Activated T-helper 9 cell treated with anti-CD3 and anti-CD28 coated beads, Interleukin-2, amount 50 U/mL, for 16 hours (primary cell): Measurements from ENCODE around the gene TRIM41.
"Not testable (repeated sequence)": the region's sequence is repeated elsewhere in the genome, so short reads cannot be mapped to it uniquely, and the experiment has no call there.

Experiments
- DNase-seq: peaks from one replicate; pipeline ENCODE4 v3.0.0-alpha.2; 2020; ENCODE audit warnings: low read depth

TRIM41 gene

DNA sequence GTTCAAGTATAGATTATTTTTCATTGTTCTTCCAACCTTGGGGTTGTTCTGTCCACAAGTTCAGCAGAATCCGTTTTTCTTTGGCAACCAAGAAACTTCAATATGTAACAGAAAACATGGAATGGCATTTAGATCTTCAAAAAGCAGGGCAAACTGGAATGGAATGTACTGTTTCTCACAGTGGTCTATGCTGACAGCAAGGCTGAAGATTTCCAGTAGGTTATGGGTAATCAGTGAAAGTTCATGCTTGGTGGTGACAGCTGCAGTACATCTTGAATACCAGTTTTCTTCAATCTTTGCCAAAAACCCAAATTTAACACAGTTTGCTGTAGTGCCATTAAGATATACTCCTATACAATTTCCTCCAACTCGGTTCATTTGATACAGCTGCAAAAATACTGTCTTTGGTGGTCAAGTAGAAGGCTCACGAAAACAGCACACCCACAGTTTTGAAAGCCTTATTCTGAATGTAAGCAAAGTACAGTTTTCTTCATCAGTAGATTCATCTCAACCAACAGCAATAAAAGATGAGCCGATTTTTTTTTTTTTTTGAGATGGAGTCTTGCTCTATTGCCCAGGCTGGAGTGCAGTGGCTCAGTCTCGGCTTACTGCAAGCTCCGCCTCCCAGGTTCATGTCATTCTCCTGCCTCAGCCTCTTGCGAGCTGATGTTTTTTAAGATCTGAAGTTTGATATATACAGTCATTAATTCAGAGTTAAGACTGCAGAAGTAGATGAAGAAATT is 32.9 kb downstream of the TRIM41 start:
- DNase-seq: no peak

DNA sequence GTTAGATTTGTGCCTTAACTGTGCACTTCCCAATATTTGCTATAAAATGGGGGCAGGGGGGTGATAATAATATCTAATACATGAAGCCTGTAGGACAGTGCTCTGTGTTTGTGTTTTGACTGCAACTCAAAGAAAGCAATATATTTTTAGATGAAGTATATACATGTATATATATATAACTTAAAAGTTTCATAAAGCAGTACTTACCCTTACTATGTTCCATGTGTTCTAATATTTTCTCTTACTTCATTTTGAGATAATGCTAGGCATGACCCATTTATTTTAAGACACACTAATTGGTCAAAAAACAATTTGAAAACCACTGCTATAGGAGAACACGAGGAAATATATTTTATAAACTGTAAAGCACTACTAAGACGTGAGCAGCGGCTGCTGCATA is 35.5 kb downstream of the TRIM41 start:
- DNase-seq: no peak

DNA sequence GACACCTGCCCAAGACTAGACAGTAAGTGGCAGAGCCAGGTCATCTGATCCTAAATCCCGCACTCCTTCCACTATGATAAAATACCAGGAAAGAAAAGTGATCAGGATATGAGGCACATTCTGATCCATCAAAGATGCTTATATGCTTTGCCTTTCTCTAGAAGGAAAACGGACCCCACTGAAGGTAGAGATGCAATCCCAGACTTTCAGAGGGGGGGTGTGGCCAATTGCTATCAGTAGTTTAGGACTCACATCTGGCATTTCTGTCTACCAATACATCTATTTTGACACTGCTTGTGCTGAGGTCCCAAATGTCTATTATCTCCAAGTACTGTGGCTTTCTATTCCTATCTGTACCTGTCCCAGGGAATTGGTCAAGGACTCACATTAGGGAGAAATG is 36.2 kb downstream of the TRIM41 start:
- no peak for DNase-seq

DNA sequence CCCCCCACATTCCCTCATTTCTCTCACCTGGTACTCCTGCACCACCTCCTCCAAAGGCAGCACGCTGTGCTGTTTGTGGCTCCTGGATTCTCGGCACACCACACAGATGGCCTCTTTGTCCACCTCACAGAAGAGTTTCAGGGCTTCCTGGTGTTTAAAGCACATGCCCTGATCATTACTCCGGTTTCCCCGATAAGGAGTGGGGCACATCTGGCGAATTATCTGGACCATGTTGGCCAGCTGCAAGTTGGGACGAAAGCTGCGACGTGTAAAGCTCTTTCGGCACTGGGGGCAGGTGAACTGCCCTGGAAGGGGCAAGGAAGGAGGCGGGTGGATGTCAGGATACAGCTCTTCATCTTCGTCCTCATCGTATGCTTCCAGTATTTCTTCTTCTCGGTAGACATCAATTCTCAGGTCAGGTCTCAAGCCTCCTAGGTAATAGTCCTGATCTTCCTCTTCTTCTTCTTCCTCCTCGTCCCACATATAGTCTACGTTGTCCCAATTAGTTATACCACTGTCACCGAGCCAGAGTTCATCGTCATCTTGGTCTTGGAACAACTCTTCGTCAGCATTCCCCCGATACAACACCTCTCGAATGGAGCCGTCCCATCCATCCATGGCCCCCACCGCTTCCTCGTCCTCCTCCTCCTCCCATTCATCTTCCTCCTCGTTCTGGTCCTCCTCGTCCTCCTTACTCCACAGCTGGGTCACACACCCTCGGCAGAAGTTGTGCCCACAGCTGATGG is 37.1 kb downstream of the TRIM41 start:
- DNase-seq: no peak

DNA sequence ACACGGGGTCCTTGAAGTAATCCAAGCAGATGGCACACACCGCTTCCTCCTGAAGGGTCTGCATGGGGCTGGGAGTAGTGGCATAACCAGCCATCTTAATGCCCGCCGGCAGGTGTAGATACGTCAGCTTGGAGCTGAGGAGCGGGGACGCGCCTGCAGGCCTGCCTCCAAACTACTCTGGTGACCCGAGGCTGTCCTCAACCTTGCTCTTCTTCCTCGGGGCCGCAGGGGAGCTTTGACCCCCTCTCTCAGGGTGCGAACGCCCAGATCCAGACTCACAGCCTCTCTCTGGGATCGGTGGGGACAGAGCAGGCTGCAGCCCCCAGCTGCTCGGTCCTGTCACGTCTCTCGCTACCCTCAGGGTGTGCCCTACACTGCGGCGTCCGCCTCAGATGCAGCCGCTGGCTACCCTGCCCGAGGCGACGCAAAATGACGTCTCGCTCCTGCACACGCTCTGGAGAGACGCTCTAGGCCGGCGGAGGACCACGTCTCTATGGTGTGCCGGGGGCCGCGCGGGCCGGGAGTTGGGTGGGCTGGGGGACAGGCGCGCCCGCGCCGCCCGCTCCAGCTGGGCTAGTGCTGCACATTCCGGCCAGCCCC is 37.7 kb downstream of the TRIM41 start, which contains the start of gene TRIM52:
Gene TRIM52 (minus strand): TSS at position 424 of the 600 bp plus-strand sequence. CDS start 330 bp downstream, at position 94.
- DNase-seq: peak; percentile 84

DNA sequence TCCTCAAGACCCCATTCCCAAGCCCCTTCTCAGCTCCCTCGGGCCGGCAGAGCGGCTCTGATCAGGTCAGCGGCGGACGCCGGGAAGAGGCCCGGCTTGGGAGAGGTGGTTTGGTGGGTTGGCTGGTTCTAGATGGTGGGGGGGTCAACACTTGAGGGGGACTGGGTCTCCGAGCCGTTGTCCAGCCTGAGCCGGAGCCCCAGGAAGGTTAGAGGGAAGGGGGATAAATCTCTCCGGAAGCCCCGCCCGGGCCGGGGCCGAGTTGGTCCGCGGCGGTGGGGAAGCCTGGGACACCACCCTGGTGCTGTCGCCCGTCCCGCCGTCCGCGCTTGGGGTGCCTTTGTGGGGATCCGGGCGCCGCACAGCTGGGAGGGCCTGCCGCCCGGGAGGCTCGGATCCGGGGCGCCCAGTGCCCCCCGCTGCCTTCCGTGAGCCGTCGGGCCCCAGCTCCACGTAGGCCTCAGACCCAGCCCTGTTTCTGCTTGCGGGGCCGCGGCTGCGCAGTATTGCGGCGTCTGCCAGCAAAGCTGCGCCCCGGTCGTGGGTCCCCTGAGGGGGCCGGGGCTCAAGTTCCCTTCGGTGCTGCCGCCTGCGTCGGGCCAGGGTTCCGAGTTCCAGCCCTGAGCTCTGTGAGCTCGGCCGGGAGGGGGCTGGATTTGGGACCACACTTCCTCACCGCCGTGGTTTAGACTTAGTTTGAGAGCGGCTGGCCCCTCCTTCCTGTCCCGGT is 38.4 kb downstream of the TRIM41 start:
- DNase-seq: peak; percentile 56

DNA sequence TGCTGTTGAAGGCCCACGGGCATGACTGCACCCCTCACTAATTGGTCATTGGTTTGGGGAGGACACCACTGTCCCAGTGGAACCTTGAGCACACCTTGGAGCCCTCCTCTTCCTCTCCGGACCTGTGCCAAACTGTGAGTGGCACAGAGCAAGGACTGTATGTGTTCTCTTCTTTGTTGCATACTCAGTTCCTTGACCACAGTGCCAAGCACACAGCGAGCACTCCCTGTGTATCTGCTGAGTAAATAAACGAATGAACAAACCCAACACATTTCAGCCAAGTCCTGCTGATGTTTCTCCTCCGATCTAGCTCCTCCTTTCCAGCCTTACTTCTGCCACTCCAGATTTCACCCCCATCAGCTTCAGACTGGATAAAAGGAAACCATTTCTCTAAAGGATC is 40.6 kb downstream of the TRIM41 start:
- DNase-seq: no peak

DNA sequence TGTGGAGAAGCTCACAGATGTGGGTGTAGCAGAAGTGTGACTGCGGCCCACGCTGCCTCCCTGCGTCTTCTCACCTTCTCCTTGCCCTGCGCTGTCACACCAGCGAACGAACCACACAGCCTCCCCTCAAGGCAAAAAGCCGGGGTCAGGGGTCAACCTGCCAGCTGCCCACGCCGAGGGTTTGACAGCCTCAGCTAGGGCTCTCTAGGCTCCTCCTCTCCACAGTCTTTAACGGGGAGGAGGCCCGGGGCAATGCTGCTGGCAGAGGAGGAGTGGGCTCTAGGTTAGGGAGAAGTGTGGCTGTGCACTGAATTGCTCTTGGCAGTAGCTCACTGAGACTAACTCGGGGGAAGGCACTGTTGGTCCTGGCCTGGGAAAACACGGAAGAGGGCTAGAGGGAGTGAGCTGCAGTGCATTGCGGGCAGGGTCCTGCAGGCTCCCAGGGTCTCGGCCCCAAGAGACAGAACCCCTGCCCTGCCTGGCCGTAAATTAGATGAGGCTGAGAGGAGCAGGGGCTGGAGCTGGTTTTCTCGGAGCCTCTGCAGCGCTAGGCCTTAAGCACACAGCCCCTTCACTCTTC is 42.1 kb downstream of the TRIM41 start:
- peak; percentile 17 for DNase-seq

DNA sequence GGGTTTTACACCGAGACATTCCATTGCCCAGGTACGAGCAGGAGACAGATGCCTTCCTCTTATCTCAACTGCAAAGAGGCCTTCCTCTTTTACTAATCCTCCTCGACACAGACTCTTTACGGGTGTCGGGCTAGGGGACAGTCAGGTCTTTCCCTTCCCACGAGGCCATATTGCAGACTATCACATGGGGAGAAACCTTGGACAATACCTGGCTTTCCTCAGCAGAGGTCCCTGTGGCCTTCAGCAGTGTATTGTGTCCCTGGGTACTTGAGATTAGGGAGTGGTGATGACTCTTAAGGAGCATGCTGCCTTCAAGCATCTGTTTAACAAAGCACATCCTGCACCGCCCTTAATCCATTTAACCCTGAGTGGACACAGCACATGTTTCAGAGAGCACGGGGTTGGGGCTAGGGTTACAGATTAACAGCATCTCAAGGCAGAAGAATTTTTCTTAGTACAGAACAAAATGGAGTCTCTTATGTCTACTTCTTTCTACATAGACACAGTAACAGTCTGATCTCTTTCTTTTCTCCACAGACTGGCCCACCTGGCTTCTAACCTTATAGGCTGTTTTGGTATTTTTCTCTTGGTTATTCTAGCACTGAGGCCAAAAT is 44.3 kb downstream of the TRIM41 start:
- DNase-seq: not testable (repeated sequence)

DNA sequence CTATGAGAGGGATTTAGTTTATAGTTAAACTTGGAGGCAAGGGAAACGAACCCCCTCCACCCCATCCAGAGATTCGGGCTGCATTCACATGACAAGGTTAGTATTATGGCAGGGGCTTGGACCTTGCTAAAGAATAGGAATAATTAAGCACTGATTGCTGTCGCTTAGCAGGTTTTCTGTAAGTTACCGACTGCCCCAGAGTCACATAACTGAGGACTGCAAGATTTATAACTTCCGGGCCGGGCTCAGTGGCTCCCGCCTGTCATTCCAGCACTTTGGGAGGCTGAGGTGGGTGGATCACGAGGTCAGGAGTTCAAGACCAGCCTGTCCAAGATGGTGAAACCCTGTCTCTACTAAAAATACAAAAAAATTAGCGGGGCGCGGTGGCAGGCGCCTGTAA is 44.8 kb downstream of the TRIM41 start:
- not testable (repeated sequence) for DNase-seq

DNA sequence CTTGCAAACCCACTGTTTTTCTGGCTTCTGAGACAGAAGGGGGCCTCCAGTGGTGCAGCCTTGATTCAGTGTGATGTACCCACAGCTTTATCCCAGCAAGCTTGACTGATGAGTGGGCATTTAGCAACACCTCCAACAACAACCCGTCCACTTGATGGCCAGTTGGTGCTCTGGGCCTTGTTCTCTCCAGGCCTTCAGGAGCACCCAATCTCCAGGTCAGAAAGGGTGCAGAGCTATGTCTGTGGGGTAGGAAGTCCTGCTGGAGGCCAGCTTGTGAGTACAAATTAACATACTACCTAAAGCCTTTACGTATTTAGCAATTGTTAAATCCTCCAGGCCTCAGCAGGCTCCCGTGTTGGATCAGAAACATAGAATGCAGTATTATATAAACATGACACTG is 48.0 kb downstream of the TRIM41 start:
- no peak for DNase-seq

DNA sequence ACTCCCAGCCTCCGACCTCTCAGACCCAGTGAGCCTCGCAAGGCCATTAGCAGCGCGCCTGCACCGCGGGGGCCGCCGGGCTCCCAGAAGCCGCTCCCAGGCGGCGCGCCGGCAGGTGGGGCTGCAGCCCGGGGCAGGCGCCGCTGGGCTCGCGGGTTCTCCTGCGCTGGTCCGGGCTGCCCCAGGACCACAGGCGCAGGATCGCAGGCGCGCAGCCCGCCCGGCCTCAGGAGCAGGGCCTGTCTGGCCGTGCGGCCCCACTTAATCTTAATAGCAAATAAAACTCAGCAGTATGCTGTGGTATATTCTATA is 50.3 kb downstream of the TRIM41 start:
- DNase-seq: not testable (repeated sequence)

DNA sequence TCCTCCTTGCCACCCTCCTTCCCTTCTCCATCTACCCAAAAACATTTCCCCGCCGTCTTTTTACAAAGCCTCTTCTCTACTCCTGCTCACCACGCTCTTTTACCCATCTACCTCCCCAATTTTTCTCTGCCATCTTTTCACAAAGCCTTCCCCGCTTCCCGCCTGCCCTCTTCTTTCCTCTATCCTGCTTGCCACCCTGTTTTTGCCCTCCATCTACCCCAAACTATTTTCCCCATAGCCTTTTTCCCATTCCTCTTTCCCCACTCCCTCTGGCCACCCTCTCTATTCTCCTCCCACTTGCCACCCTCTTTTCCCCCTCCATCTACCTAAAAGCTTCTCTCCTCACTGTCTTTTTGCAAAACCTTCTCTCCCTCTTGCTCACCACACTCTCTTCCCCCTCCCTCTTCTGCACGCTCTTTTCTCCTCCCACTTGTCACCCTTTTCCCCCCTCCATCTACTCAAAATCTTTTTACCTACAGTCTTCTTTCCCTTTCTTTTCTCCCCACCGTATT is 57.2 kb downstream of the TRIM41 start:
- no peak for DNase-seq

DNA sequence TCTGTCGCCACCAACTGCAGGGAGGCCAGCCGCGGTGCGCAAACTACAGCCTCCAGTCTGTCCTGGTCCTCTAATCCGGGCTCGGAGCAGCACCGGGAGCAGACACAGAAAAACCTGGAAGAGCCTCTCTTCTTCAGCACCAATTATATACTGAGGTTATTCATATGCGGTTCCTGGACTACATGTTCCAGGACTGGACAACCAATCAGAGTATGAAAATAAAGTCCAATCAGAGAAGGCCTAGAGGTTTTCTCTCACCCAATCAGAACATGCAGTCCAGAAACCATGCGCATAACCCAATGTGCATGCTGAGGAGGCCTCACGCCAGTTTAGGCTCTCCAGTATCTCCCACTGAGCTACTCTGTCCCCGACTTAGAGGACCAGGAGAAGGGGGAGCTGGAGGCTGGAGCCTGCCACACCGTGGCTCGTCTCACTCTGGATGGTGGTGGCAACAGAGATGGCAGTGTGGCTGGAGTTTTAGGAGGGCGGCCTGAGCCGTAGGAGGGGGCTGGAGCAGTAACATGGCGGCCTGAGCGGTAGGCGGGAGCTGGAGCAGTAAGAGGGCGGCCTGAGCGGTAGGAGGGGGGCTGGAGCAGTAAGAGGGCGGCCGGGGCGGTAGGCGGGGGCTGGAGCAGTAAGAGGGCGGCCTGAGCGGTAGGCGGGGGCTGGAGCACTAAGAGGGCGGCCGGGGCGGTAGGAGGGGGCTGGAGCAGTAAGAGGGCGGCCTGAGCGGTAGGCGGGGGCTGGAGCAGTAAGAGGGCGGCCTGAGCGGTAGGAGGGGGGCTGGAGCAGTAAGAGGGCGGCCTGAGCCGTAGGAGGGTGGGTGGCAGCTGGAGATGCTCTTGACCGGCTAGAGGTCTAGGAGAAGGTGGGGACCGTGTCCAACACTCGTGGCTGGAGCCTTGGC is 58.2 kb downstream of the TRIM41 start:
- DNase-seq: no peak

DNA sequence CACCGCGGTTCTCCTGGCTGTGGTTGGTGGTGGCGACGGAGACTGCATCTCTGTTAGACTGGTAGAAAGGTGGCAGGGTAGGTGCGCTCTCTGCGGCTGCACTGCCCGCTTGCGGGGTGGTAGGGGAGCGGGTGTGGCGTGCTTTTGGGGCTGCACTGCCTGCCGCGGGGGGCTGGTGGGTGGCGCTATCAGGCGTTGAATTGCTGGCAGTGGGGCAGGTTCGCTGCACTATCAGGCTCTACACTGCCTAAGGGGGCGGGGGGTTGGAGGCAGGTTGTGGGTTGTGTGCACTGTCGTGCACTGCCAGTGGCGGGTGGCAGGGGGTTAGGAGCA is 58.9 kb downstream of the TRIM41 start:
- DNase-seq: no peak

DNA sequence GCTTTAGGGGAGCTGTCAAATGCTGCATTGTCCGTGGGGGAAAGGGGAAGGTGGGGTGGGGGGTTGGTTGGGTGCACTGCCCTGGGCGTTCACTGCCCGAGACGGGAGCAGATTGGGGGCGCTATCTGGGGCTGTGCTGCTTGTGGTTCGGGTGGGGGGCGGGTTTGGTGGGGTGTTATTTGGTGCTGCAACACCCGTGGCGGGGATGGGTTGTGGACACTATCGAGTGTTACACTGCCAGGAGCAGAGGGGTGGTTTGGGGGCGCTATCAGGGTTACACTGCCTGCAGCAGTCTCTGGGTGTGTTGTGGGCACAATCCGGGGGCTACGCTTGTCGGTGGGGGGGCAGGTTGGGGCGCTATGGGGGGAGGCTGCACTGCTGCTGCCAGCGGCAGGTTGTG is 59.3 kb downstream of the TRIM41 start:
- not testable (repeated sequence) for DNase-seq

DNA sequence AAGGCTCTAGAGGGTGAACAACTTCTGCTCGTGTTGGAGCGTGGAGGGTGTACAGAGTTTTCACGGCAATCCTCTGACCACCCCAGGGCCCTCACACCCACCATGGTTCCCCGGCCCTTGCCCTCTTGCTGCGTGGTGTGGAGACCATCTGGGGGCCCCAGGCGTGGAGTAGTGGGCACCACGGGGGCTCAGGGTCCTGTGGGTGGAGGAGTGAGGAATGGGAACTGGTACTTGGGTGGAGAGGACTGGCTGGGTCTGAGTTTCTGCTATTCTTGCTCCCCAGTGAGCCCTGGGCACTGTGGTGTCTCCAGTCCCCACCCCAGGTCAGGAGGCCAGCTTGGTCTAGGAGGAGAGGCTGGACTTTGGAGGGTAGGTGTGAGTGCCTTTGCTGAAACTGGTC is 59.8 kb downstream of the TRIM41 start:
- no peak for DNase-seq

DNA sequence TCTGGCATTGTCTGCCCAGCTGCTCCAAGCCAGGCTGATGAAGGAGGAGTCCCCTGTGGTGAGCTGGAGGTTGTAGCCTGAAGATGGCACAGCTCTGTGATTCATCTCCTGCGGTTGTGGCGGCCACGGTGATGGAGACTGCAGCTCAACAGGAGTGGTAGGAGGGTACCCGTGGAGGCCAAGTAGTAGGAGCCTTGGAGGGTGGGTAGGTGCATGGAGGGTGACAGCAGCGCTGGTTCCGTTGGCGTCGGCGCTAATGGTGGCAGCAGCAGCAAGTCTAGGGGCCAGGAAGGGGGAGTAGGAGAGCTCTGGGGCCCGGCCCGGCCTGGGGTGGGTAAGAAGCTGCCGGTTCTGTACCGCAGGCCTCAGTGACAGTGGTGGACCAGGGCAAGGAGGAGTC is 60.3 kb downstream of the TRIM41 start:
- no peak for DNase-seq

DNA sequence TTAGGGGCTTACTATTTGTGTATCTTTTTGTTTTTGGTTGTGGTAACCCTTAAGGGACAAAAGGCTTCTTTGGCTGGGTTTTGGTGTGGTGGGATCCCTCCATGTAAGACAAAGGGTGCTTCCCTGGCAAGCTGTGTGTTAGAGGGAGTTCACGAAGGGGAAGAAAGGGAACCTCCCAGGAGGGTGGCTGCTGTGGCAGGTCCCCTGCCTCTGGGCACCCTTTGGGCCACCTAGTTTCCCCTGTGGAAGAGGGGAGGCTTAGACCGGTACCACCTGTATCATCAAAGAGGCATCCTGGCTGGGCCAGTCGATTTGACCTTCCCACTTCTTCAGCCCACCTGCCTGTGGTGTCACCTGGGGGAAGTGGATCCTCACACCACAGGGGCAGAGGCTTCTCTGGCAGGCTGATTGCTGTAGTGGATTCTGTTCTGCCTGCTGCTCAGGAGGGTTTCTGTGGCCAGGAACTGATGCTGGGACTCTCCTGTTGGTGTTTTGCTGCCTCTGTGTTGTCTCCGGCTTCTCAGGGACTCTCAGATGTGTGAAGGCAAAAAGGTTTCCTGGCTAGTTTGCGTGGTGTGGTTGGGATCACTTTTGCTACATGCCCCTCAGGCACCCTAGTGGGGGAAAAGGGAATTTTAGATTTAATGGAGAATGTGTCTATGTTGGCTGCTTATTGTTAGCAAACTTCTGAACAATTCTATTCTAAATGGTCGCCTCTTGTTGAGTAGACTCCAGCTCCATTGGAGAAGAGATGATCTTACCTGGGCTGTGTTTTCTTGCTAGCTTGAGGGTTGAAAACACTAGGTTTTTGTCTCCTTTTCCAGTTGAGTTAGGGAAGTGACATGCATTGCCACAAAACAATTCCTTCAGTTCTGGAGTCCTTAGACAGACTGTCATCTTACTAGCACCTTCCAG is 61.0 kb downstream of the TRIM41 start:
- not testable (repeated sequence) for DNase-seq
